B cell (primary cell): ENCODE data around the gene CYREN. TPM values are rescaled to one million over a fixed set of nuclear protein-coding genes. Genes with fewer than 3 reads are reported as not detected.
A peak's percentile ranks its signal among the peaks of the same experiment; 100 is the strongest.

Experiments
- ATAC-seq: fragments of 200-7000 bp; cut with Tn5 transposase; one replicate; pipeline ENCODE4 v1.10.0; 2021; ENCODE audit warnings: low read depth, mild to moderate bottlenecking, moderate number of reproducible peaks, moderate library complexity
- CTCF ChIA-PET: fragments of 350-600 bp; sonication (Branson Sonifier 250); formaldehyde crosslinking; loops from one replicate; lab custom pipeline; 2021; ENCODE audit warnings: antibody characterized with exemption, inconsistent platforms; lab: Charles Lee
- POLR2A ChIA-PET: fragments of 350-600 bp; sonication (Branson Sonifier 250); formaldehyde crosslinking; loops from one replicate; lab custom pipeline; 2021; ENCODE audit warnings: antibody characterized with exemption; lab: Charles Lee
- DNase-seq: peaks from one replicate; pipeline ENCODE4 v3.0.0; 2013
- H2AFZ ChIP-seq: 2 replicates; pipeline ENCODE4 v1.6.1; 2012; ENCODE audit warnings: mild to moderate bottlenecking, low read depth, low read length; ENCODE audit not compliant: insufficient read depth, poor library complexity, severe bottlenecking
- H3K27ac ChIP-seq, 2 donors: 1 replicate in 1 of 2; 2 replicates in 1 of 2; pipeline ENCODE4 v1.5.1; 2012 to 2013; ENCODE audit warnings: low read length in 2 of 2, mild to moderate bottlenecking in 2 of 2, moderate library complexity in 1 of 2
- H3K27me3 ChIP-seq, 4 experiments: fragments of 200-600 bp in 1 of 4; sonication (generic) in 1 of 4; replicated peaks in 1 of 4; 1 replicate in 2 of 4; 2 replicates in 2 of 4; pipeline versions ENCODE4 v1.6.1 to v1.7.0; 2013 to 2016; ENCODE audit warnings: low read length in 3 of 4, mild to moderate bottlenecking in 2 of 4, mixed read lengths in 1 of 4, moderate library complexity in 1 of 4; ENCODE audit not compliant: insufficient read depth in 4 of 4, control insufficient read depth in 3 of 4; ENCODE audit errors: control extremely low read depth in 1 of 4
- H3K36me3 ChIP-seq, 2 experiments: replicated peaks in 1 of 2; 1 replicate in 1 of 2; 2 replicates in 1 of 2; pipeline versions ENCODE4 v1.6.1 to v1.7.1; 2013; ENCODE audit warnings: low read length in 1 of 2; ENCODE audit not compliant: insufficient read depth in 2 of 2, control insufficient read depth in 1 of 2; ENCODE audit errors: control extremely low read depth in 1 of 2, extremely low read depth in 1 of 2
- H3K4me1 ChIP-seq, 2 donors: fragments of 200-600 bp in 1 of 2; sonication (generic) in 1 of 2; 1 replicate in 1 of 2; 2 replicates in 1 of 2; pipeline versions ENCODE4 v1.5.1 to v1.6.1; 2013 to 2017; ENCODE audit warnings: low read length in 2 of 2; ENCODE audit not compliant: control insufficient read depth in 2 of 2, insufficient read depth in 2 of 2
- H3K4me2 ChIP-seq: replicated peaks from 2 replicates; pipeline ENCODE3; 2012; ENCODE audit warnings: mild to moderate bottlenecking, low read depth, low read length; ENCODE audit not compliant: poor library complexity, severe bottlenecking
- H3K4me3 ChIP-seq, 5 experiments: fragments of 200-600 bp in 1 of 5; sonication (generic) in 1 of 5; 1 replicate in 3 of 5; 2 replicates in 2 of 5; pipeline versions ENCODE4 v1.5.1 to v1.7.0; 2011 to 2016; ENCODE audit warnings: low read length in 4 of 5, mild to moderate bottlenecking in 4 of 5, low read depth in 2 of 5, control low read depth in 1 of 5, moderate library complexity in 1 of 5; ENCODE audit not compliant: insufficient read depth in 1 of 5; ENCODE audit errors: control extremely low read depth in 1 of 5, extremely low read depth in 1 of 5
- H3K79me2 ChIP-seq: fragments of 200-600 bp; sonication (generic); one replicate; pipeline ENCODE4 v1.6.0; 2016; ENCODE audit warnings: low read length; ENCODE audit not compliant: control insufficient read depth, insufficient read depth
- H3K9ac ChIP-seq: fragments of 200-600 bp; sonication (generic); 2 replicates; pipeline ENCODE4 v1.6.1; 2017; ENCODE audit warnings: mild to moderate bottlenecking, low read length, moderate library complexity
- H3K9me3 ChIP-seq, 3 donors: one replicate each; pipeline versions ENCODE4 v1.6.1 to v1.7.1; 2013; ENCODE audit warnings: low read length in 2 of 3; ENCODE audit not compliant: control insufficient read depth in 2 of 3, insufficient read depth in 1 of 3; ENCODE audit errors: control extremely low read depth in 1 of 3
- H4K20me1 ChIP-seq: 2 replicates; pipeline ENCODE4 v1.6.0; 2012; ENCODE audit warnings: mild to moderate bottlenecking, low read length; ENCODE audit not compliant: insufficient read depth, control insufficient read depth, poor library complexity, severe bottlenecking
- H3K27ac Mint-ChIP-seq: one replicate; pipeline ENCODE4 v1.8.0; 2021; ENCODE audit warnings: mixed read lengths
- H3K27me3 Mint-ChIP-seq: one replicate; pipeline ENCODE4 v1.8.0; 2021; ENCODE audit warnings: mixed read lengths
- H3K4me1 Mint-ChIP-seq: one replicate; pipeline ENCODE4 v1.8.0; 2021; ENCODE audit warnings: mixed read lengths
- H3K4me3 Mint-ChIP-seq: one replicate; pipeline ENCODE4 v1.8.0; 2021; ENCODE audit warnings: mixed read lengths
- H3K9me3 Mint-ChIP-seq: one replicate; pipeline ENCODE4 v1.8.0; 2022; ENCODE audit warnings: mixed read lengths; ENCODE audit not compliant: insufficient read depth
- CTCF ChIP-seq: fragments of 200-600 bp; IDR thresholded peaks from one replicate; pipeline ENCODE4 v1.8.0; 2022; ENCODE audit warnings: antibody characterized with exemption, mild to moderate bottlenecking
- EZH2 ChIP-seq: IDR thresholded peaks from 2 replicates; pipeline ENCODE4 v1.6.1; 2012; ENCODE audit warnings: borderline replicate concordance, low read depth, mild to moderate bottlenecking, moderate library complexity, low read length; ENCODE audit not compliant: insufficient read depth, poor library complexity, severe bottlenecking
- WGBS: methylation state at CpG from one replicate; pipeline ENCODE4 v1.1.5; 2013; ENCODE audit warnings: missing lambda C conversion rate; ENCODE audit not compliant: insufficient coverage; 5-methylcytosine and 5-hydroxymethylcytosine counted together
- intact Hi-C: fragments of 100-400 bp; cut with micrococcal nuclease; formaldehyde crosslinking; loops from one replicate; pipeline ENCODE4 v1.10.0; 2022
- polyA plus RNA-seq: library from polyadenylated mRNA; depleted of rRNA; stranded (reverse); fragments of >200 nt; gene quantifications from 2 replicates; pipeline ENCODE4 v1.2.3, GENCODE V29; 2012
- total RNA-seq, 2 donors: library from RNA; stranded (reverse); fragments of 120-200 nt in 1 of 2; gene quantifications; 1 replicate in 1 of 2; 2 replicates in 1 of 2; pipeline versions ENCODE4 v1.2.3 to v1.2.4, GENCODE V29; 2013 to 2022

CYREN gene
- total and polyA plus RNA-seq, 2 donors (not counting 1 experiment from before 2014, with no cell fraction given): 19.2 to 54.6 TPM

GRCh38 chr7:135188298-135188984 lies 17.9 kb upstream of the CYREN start:
- Histone ChIP-seq H3K79me2 (no peaks in the 10 kb centered on the region), H3K27ac (peak overlapping the region in 1 of 2 donors; percentile 17), H3K9ac (no peak overlapping the region), H2AFZ (no peak overlapping the region), H3K4me1 (peaks cover 9 to 16% of the 10 kb centered on the region in 2 donors), H4K20me1 (no peaks in the 10 kb centered on the region), H3K9me3 (peaks cover 0 to 6% (median 0%) of the 10 kb centered on the region in 3 donors), H3K36me3 (peaks cover 2 to 69% of the 10 kb centered on the region in 2 experiments), H3K4me2 (no peak overlapping the region), H3K4me3 (no peak overlapping the region), H3K27me3 (no peaks in the 10 kb centered on the region)
- Mint-ChIP-seq H3K4me3 (peak overlapping the region; percentile 54), H3K27ac (peak overlapping the region; percentile 56), H3K4me1 (peaks cover 22% of the 10 kb centered on the region), H3K27me3 (no peaks in the 10 kb centered on the region), H3K9me3 (no peaks in the 10 kb centered on the region)
- 83% methylated on average over 12 of the region's 12 CpGs for WGBS
- ChIA-PET CTCF (interaction anchor here (0.7 to 4.1 kb wide), 6 partner anchors 10 to 549 kb away, joined by 3 to 20 read pairs (median 3); partner anchors contain the start of genes AGBL3, CYREN and WDR91), POLR2A (interaction anchor here (1.0 kb wide), 1 partner anchor 23 kb away, joined by 3 read pairs; the partner anchor contains the start of gene WDR91)
- DNase-seq: peak; percentile 75
- TF ChIP-seq EZH2 (no peak), CTCF (no peak)
- ATAC-seq: peak; percentile 75
- intact Hi-C loops: no loop called here

- H3K4me3 ChIP-seq: no peak overlapping the region
- H3K4me2 ChIP-seq: no peak overlapping the region
- no peaks in the 10 kb centered on the region for H4K20me1 ChIP-seq
- intact Hi-C loops: loop anchor here (2.0 kb wide), 1 partner anchor 24 kb away; the partner anchor contains the start of gene WDR91
- DNase-seq (peak; percentile 49), ATAC-seq (peak; percentile 56)
- 65% methylated on average over 12 of the region's 12 CpGs for WGBS
- peaks cover 0 to 22% (median 11%) of the 10 kb centered on the region in 3 donors for H3K9me3 ChIP-seq
- H3K9ac ChIP-seq: no peak overlapping the region
- H3K79me2 ChIP-seq: no peaks in the 10 kb centered on the region
- H3K27me3 Mint-ChIP-seq: no peaks in the 10 kb centered on the region
- H3K4me1 ChIP-seq: peaks cover 9 to 16% of the 10 kb centered on the region in 2 donors
- no peak overlapping the region for H2AFZ ChIP-seq
- no peak overlapping the region for H3K27ac ChIP-seq
- peaks cover 22% of the 10 kb centered on the region for H3K4me1 Mint-ChIP-seq
- H3K27me3 ChIP-seq: no peaks in the 10 kb centered on the region
- H3K4me3 Mint-ChIP-seq: peak overlapping the region; percentile 65
- peaks cover 0 to 65% of the 10 kb centered on the region in 2 experiments for H3K36me3 ChIP-seq
- TF ChIP-seq CTCF (no peak), EZH2 (no peak)
- ChIA-PET CTCF (interaction anchor here (0.7 to 4.1 kb wide), 2 partner anchors 13 to 17 kb away, joined by 3 to 20 read pairs; partner anchors contain the start of gene CYREN), POLR2A (interaction anchor here (1.0 to 1.5 kb wide), 3 partner anchors 12 to 201 kb away, joined by 3 to 4 read pairs (median 3); partner anchors contain the start of genes AGBL3 and CYREN)
- H3K27ac Mint-ChIP-seq: peak overlapping the region; percentile 60
- peaks cover 5% of the 10 kb centered on the region for H3K9me3 Mint-ChIP-seq
These were observed 16.3 kb upstream of the CYREN start for GRCh38 chr7:135186841-135187253.
